Gastroesophageal sphincter (tissue), 3 donors: ENCODE results near the gene TBATA.

Experiments
- CTCF ChIP-seq, 4 experiments: fragments of 200-600 bp in 2 of 4; fragments of 450-650 bp in 2 of 4; sonication (generic) in 1 of 4; IDR thresholded peaks; one replicate each; pipeline ENCODE4 v1.5.1; 2017 to 2019; ENCODE audit warnings: antibody characterized with exemption in 4 of 4, mild to moderate bottlenecking in 2 of 4, moderate library complexity in 2 of 4
- EP300 ChIP-seq: sonication (generic); formaldehyde crosslinking; IDR thresholded peaks from one replicate; pipeline ENCODE4 v1.6.1; 2017; ENCODE audit warnings: antibody characterized with exemption, mild to moderate bottlenecking
- POLR2A ChIP-seq, 2 donors: fragments of 450-650 bp; IDR thresholded peaks; one replicate each; pipeline ENCODE4 v1.6.1; 2017; ENCODE audit warnings: antibody characterized with exemption in 2 of 2, mild to moderate bottlenecking in 2 of 2, moderate library complexity in 1 of 2

- no peak for TF ChIP-seq CTCF (IDR thresholded peaks at IDR 0.05)
- TF ChIP-seq POLR2A (IDR thresholded peaks at IDR 0.05) = no peak
- TF ChIP-seq EP300 = no peak
Measured at GRCh38 chr10:70795613-70796012, 10.4 kb upstream of the TBATA start.
